ENCODE data around the gene ABHD14A. TPM values are rescaled to one million over a fixed set of nuclear protein-coding genes. Genes with fewer than 3 reads are reported as not detected.
A peak's percentile ranks its signal among the peaks of the same experiment; 100 is the strongest.

Gene ABHD14A
- total and polyA plus RNA-seq, 2 of the 13 experiments (the other 11 are each of a cell fraction or from before 2014, with no cell fraction given) = 29.5 to 46.9 TPM

GRCh38 chr3:51974277-51974962, 444 bp upstream of the ABHD14A start (continued):
- TF ChIP-seq, protein P1, sequence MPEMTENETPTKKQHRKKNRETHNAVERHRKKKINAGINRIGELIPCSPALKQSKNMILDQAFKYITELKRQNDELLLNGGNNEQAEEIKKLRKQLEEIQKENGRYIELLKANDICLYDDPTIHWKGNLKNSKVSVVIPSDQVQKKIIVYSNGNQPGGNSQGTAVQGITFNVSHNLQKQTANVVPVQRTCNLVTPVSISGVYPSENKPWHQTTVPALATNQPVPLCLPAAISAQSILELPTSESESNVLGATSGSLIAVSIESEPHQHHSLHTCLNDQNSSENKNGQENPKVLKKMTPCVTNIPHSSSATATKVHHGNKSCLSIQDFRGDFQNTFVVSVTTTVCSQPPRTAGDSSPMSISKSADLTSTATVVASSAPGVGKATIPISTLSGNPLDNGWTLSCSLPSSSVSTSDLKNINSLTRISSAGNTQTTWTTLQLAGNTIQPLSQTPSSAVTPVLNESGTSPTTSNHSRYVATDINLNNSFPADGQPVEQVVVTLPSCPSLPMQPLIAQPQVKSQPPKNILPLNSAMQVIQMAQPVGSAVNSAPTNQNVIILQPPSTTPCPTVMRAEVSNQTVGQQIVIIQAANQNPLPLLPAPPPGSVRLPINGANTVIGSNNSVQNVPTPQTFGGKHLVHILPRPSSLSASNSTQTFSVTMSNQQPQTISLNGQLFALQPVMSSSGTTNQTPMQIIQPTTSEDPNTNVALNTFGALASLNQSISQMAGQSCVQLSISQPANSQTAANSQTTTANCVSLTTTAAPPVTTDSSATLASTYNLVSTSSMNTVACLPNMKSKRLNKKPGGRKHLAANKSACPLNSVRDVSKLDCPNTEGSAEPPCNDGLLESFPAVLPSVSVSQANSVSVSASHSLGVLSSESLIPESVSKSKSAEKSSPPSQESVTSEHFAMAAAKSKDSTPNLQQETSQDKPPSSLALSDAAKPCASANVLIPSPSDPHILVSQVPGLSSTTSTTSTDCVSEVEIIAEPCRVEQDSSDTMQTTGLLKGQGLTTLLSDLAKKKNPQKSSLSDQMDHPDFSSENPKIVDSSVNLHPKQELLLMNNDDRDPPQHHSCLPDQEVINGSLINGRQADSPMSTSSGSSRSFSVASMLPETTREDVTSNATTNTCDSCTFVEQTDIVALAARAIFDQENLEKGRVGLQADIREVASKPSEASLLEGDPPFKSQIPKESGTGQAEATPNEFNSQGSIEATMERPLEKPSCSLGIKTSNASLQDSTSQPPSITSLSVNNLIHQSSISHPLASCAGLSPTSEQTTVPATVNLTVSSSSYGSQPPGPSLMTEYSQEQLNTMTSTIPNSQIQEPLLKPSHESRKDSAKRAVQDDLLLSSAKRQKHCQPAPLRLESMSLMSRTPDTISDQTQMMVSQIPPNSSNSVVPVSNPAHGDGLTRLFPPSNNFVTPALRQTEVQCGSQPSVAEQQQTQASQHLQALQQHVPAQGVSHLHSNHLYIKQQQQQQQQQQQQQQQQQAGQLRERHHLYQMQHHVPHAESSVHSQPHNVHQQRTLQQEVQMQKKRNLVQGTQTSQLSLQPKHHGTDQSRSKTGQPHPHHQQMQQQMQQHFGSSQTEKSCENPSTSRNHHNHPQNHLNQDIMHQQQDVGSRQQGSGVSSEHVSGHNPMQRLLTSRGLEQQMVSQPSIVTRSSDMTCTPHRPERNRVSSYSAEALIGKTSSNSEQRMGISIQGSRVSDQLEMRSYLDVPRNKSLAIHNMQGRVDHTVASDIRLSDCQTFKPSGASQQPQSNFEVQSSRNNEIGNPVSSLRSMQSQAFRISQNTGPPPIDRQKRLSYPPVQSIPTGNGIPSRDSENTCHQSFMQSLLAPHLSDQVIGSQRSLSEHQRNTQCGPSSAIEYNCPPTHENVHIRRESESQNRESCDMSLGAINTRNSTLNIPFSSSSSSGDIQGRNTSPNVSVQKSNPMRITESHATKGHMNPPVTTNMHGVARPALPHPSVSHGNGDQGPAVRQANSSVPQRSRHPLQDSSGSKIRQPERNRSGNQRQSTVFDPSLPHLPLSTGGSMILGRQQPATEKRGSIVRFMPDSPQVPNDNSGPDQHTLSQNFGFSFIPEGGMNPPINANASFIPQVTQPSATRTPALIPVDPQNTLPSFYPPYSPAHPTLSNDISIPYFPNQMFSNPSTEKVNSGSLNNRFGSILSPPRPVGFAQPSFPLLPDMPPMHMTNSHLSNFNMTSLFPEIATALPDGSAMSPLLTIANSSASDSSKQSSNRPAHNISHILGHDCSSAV (CRISPR knock-in tag; IDR thresholded peaks at IDR 0.05; ENCODE audit: borderline replicate concordance) = 0 out of 2 replicates have a peak, but pooled peaks have one; percentile 12
- no peak for TF ChIP-seq ZNF496 (CRISPR knock-in tag; IDR thresholded peaks at IDR 0.05; ENCODE audit: insufficient replicate concordance)
- TF ChIP-seq SP140L (CRISPR knock-in tag; IDR thresholded peaks at IDR 0.05; ENCODE audit: borderline replicate concordance) = no peak
- TF ChIP-seq ZNF337 (CRISPR knock-in tag; IDR thresholded peaks at IDR 0.05; ENCODE audit: borderline replicate concordance, low read depth) = 0 out of 2 replicates have a peak, but pooled peaks have one; percentile 25
- 0 out of 2 replicates have a peak, but pooled peaks have one; percentile 39 for TF ChIP-seq ZNF367 (CRISPR knock-in tag; IDR thresholded peaks at IDR 0.05; ENCODE audit: borderline replicate concordance)
- TF ChIP-seq YY1 (IDR thresholded peaks at IDR 0.05; ENCODE audit: insufficient read depth, insufficient replicate concordance, low read depth, low read length) = no peak
- TF ChIP-seq SMARCC2 (IDR thresholded peaks at IDR 0.05) = no peak
- no peak for TF ChIP-seq HHEX (CRISPR knock-in tag; IDR thresholded peaks at IDR 0.05)
- TF ChIP-seq TMF1 (CRISPR knock-in tag; IDR thresholded peaks at IDR 0.05; ENCODE audit: low read depth) = no peak
- TF ChIP-seq SMAD3 (CRISPR knock-in tag; IDR thresholded peaks at IDR 0.05) = 0 out of 2 replicates have a peak, but pooled peaks have one; percentile 8
- no peak for TF ChIP-seq NCOA2 (CRISPR knock-in tag; IDR thresholded peaks at IDR 0.05)
- TF ChIP-seq NFE2L2 (IDR thresholded peaks at IDR 0.05; ENCODE audit: low read length) = no peak
- no peak for TF ChIP-seq ZBTB43 (CRISPR knock-in tag; conservative IDR thresholded peaks at IDR 0.05)
- no peak for TF ChIP-seq GTF3A (CRISPR knock-in tag; conservative IDR thresholded peaks at IDR 0.05)
- TF ChIP-seq ZSCAN29 (CRISPR knock-in tag; conservative IDR thresholded peaks at IDR 0.05) = no peak
- TF ChIP-seq BCL6 (CRISPR knock-in tag; IDR thresholded peaks at IDR 0.05) = no peak
- no peak for TF ChIP-seq ZNF574 (CRISPR knock-in tag; IDR thresholded peaks at IDR 0.05)

Data from HepG2 (cell line).